B cell (primary cell): ENCODE measurements around the gene NPAS1.

ENCODE experiments used
- EZH2 ChIP-seq: IDR thresholded peaks from 2 replicates; pipeline ENCODE4 v1.6.1; 2012; ENCODE audit warnings: borderline replicate concordance, low read depth, mild to moderate bottlenecking, moderate library complexity, low read length; ENCODE audit not compliant: insufficient read depth, poor library complexity, severe bottlenecking
- TF ChIP-seq, protein P1 (sequence below): fragments of 200-600 bp; IDR thresholded peaks from one replicate; pipeline ENCODE4 v1.8.0; 2022; ENCODE audit warnings: antibody characterized with exemption, mild to moderate bottlenecking

DNA sequence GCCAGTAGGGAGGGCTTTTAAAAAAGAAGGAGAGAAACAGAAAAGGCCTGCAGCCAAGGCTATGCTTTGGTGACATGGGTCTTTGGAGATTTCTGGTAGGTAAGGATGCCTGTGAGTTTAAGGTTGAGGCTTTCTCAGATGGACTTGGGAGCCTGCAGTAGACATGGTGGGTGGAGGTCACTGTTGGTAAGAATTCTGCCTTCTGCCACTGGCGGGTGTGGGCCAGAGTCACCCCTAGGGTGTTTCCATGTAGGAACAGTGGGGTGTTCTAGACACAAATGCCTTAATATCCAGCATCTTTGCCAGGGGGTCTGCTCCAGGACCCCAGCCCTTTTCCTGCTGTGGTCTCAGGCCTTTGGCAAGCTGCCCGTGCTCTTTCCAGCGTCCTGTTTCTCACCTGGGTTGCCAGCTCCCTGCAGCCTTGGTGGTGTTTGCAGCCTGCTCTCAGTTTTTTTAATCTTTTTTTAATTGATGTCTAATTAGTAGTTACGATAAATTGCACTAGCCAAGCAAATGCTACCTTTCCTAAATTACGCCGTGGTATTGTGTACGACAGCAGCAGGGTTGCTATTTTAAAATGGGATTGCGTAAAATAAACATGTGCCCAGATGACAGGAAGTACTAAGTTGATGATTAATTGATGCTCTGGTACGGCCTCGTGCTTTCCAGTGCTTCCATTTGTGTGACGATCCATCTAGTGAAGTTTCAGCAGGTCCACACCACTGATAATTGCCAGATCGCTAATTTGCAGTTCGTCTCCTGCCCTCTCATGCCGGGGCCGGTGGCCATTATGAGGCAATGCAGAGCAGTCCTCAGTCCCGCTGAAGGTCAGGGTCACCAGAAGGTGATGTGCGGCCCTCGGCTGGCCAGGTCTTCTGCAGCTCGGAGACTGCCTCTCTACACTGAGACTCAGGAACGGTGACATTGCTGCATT is 35.3 kb upstream of the NPAS1 start:
- TF ChIP-seq, protein P1, sequence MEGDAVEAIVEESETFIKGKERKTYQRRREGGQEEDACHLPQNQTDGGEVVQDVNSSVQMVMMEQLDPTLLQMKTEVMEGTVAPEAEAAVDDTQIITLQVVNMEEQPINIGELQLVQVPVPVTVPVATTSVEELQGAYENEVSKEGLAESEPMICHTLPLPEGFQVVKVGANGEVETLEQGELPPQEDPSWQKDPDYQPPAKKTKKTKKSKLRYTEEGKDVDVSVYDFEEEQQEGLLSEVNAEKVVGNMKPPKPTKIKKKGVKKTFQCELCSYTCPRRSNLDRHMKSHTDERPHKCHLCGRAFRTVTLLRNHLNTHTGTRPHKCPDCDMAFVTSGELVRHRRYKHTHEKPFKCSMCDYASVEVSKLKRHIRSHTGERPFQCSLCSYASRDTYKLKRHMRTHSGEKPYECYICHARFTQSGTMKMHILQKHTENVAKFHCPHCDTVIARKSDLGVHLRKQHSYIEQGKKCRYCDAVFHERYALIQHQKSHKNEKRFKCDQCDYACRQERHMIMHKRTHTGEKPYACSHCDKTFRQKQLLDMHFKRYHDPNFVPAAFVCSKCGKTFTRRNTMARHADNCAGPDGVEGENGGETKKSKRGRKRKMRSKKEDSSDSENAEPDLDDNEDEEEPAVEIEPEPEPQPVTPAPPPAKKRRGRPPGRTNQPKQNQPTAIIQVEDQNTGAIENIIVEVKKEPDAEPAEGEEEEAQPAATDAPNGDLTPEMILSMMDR, result no peak
- no peak for TF ChIP-seq EZH2
